Hematopoietic multipotent progenitor cell (in vitro differentiated cells): ENCODE results near the gene GAPT. TPM values are rescaled to one million over a fixed set of nuclear protein-coding genes. Genes with fewer than 3 reads are reported as not detected.

Experiments
- DNase-seq, 3 donors: peaks; one replicate each; pipeline ENCODE4 v3.0.0-alpha.2; 2011 to 2015; ENCODE audit warnings: low read depth in 2 of 3, low spot score in 2 of 3
- total RNA-seq: library from RNA; depleted of rRNA; stranded (reverse); fragments of >200 nt; gene quantifications from one replicate; pipeline ENCODE4 v1.2.3, GENCODE V29; 2012

GAPT gene
- total RNA-seq, 1 donor = 24.5 TPM

DNA sequence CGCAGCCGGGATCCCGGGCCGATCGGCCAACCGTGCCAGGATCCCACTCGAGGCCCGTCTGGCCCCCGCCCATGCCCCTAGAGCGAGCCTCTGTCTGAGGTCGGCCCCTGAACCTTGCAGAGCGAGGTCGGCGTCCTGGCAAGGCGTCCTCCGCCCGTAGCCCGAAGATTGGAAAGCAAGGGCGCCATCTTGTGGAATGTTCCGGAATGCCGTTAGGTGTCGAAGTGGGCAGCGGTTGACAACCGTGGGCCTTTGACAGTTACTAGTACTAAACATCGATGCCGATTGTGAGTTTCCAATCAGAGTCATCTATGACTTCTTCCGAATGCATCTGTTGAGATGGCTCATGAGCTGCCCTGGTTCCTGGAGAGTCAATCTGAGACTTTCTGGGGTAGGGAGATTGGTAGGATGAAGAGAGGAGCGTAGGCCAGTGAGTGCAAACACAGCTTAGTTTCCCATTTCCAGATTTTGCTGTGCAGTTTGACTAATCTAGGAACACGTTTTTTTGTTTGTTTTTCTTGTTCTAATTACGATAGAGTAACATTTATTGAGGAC is 30.4 kb upstream of the GAPT start:
- peak; percentile 83 to 94 (median 85) for DNase-seq

DNA sequence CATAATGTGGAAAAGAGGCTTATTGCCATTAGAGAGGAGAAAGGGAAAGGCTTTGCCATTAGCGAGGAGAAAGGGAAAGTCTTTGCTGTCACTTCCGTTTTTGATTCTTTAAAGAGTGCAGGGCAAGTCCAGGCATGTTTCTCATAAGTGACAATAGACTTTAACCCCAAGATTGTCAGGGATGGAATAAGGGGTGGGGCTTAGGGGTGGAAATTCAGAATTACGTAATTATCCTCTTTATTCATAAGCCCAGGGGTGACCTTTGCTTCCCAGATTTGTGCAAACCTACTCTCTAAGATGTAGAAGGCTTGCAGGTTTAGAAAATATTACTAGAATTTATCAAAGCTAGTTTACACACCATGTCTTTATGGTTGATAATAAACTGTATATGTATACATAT is 29.1 kb upstream of the GAPT start:
- DNase-seq = no peak

DNA sequence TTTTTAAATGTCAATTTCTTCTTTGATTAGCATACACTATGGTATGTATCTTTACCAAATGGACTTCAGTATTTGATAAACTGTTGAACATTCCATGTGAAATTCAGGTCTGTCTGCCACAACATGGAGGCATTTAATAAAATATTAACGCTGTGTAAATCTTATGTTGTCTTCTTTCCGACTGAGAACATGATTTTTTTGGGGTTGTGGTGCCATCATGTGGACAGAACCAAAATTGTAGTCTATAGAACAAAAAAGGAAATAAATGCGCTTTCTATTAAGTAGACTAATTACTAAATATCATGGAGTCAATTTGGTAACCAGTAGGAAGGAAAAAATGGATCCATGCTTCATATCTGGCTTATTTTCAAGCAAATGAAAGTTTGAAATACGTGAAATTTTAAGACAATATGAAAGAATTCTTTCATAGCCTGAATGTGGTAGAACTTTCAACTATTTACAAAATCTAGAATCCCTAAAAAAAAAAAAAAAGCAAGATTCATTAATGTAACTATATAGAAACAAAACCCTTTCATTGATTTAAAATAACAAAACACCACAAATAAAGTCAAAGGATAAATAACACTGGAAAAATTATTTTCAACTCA is 28.5 kb upstream of the GAPT start:
- peak; percentile 17 to 86 (median 60) for DNase-seq

DNA sequence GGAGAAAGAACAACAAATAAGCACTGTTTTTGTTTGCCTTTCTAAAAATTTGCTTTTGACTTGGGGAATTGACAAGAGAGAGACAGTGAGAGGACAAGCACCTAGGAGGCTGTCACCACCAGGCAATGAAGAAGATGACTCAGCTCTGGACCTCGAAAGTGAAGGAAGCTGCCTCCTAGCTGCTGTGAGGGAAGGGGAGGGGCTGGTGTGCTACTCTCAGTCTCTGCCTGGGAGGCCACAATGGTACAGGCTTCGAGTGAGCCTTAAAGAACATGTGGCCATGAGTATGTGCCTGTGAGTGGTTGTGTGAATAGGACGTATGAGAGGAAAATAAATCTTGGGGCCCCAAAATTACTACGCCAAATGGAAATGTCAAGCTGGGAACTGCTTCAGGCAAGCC is 24.3 kb upstream of the GAPT start:
- DNase-seq = peak in 2 of 3 donors; percentile 37 to 70

DNA sequence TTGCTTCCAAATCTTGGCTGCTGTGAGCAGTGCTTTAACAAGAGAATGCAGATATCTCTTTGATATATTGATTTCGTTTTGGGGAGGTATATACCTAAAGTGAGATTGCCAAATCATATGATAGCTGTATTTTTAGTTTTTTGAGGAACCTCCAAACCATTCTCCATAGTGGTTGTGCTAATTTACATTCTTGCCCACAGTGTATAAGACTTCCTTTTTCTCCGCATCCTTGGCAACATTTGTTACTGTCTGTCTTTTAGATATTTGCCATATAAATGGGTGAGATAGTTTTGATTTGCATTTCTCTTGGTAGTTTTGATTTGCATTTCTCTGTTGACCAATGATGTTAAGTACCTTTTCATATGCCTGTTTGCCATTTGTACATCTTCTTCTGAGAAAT is 21.3 kb upstream of the GAPT start:
- peak in 1 of 3 donors; percentile 51 for DNase-seq

DNA sequence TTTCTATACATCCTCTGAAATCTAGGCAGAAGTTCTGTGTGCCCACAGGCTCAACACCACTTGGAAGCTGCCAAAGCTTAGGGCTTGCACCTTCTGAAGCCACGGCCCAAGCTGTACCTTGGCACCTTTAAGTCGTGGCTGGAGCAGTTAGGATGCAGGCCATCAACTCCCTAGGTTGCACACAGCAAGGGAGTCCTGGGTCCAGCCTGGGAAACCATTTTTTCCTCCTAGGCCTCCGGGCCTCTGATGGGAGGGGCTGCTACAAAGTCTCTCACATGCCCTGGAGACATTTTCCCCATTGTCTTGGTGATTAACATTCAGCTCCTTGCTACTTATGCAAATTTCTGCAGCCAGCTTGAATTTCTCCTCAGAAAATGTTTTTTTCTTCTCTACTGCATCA is 15.8 kb upstream of the GAPT start:
- no peak for DNase-seq

DNA sequence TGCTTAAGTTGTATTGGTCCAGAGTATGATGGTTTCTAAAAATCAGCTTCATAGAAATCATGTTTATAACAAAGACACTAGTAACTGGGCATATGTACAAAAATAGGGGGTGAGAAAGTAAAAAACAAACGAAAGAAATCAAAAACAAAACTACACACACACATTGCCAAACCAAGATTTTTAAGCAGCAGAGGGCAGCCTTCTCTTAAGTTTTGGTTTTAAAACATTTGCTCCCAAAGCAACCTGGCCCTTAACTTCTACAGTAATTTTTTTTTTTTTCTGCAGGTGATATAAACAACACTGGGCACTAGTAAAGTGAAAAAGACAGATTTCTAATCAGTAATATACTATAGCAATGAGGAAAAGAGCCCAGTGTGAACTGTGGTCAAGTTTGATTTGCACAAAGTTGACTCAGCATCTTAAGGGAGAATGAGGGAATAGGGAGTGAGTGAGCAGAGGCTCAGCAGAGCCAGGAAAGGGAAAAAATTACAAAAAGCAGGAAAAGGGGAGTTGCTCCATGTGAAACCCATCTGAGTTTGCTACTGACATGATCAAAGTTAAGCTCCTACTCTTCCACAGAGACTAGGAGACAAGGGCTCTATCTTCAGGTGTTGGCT is 13.4 kb upstream of the GAPT start:
- DNase-seq = peak in 1 of 3 donors; percentile 65

DNA sequence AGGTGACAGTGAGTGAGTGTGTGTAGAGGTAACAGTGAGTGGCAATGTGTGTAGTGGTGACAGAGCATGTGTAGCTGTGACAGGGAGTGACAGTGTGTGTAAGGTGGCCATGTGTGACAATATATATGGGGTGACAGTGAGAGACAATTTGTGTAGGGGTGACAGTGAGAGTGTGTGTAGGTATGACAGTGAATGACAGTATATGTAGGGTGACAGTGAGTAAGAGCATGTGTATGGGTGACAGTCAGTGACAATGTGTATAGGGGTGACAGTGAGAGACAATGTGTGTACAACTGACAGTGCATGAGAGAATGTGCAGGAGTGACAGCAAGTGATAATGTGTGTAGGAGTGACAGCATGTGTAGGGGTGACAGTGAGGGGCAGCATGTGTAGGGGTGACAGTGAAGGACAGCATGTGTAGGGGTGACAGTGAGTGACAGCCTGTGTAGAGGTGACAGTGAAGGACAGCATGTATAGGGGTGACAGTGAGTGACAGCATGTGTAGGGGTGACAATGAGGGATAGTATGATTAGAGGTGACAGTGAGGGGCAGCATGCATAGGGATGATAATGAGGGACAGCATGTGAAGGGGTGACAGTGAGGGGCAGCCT is 10.1 kb upstream of the GAPT start:
- no peak for DNase-seq

DNA sequence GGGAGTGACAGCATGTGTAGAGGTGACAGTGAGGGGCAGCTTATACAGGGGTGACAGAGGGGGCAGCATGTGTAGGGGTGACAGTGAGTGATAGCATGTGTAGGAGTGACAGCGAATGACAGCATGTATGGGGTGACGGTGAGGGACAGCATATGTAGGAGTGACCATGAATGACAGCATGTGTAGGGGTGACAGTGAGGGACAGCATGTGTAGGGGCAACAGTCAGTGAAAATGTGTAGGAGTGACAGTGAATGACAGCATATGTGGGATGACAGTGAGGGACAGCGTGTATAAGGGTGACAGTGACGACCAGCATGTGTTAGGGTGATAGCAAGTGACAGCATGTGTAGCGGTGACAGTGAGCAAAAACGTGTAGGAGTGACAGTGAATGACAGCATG is 9.4 kb upstream of the GAPT start:
- no peak for DNase-seq

DNA sequence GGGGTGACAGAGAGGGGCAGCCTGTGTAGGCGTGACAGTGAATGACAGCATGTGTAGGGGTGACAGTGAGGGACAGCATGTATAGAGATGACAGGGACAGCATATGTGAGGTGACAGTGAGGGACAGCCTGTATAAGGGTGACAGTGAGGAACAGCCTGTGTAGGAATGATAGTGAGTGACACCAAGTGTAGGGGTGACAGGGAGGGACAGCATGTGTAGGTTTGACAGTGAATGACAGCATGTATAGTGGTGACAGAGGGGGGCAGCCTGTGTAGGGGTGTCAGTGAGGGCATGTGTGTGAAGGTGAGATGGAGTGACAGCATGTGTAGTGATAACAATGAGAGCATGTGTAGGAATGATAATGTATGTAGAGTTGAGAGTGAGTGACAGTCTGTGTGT is 8.7 kb upstream of the GAPT start:
- no peak for DNase-seq

DNA sequence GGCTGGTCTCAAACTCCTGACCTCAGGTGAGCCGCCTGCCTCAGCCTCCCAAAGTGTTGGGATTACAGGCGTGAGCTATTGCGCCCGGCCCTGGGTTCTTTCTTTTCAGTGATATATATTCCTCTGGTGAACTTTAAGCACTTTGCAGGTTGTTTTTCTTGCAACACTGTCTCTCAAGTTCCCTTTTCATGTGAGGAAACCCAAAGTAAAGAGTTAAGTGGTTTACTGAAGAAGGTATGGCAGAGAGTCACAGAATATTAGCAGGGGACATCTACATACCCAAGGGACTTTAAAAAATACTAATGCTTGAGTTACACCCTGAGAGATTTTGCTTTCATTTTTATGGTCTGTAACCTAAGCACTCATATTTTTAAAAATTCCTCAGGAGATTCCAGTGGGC is 6.7 kb upstream of the GAPT start:
- DNase-seq = no peak

DNA sequence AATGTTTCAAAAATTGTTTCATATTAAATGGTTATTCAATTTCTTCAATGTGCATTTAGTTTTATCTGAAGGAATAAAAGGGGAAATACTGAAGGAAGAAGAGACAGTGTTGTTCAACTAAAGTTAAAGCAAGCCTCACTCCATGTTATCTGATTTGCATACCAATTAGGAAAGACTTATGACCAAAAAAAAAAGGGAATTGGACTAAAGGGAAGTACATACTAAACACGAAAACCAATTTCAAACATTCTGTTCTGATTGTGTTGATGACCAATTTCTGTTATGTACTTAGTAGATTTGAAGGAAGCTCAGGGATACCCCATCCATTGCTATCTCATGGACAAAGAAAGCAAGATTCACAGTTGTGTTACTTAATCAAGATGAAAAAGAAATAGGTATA is 4.9 kb upstream of the GAPT start:
- DNase-seq = no peak

DNA sequence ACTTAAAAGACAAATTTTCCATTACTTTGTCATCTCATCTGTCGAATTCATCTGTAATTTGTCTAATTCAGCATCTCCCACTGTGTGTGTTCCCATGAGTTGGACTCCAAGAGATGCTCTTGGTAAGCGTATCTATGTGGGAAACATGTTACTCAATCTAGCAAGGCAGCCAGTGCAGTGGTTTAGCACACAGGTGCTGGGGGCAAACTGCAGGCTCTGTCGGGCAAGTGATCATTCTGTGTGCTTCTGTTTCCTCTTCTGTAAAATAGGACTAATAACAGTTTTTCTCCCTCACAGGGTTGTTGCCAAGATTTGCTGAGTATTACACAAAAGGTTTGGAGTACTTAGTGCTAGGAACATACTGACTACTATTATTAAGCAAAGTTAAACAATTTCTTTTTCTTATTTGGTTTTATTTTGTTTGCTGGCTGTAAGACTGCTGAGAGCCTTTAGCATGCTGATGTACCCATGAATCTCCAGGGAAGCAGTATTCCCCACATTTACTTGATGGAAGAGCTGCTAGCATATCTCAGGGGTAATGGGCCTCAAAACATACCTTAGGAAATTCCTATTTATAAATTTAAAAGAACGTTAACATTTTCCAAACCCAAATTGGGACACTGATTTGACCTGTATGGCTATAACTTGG is 709 bp upstream of the GAPT start:
- peak in 1 of 3 donors; percentile 62 for DNase-seq

DNA sequence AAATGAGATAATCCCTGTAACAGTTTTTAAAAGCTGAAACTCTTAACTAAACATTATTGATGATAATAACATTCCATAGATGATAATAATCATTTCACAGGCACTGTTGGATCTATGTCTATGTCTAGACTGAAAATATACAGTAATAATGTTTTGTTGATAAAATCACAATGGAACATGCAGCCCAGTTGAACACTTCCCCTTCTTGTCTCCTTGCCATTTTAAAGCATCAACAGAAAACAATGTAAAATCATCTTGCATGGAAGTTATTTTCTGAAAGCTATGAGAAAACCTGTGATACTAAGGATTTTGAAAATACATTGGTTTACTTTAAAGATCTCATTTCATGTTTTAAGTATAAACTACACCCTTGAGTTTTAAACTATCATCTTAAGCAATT is 1.9 kb downstream of the GAPT start:
- DNase-seq = peak in 1 of 3 donors; percentile 56

DNA sequence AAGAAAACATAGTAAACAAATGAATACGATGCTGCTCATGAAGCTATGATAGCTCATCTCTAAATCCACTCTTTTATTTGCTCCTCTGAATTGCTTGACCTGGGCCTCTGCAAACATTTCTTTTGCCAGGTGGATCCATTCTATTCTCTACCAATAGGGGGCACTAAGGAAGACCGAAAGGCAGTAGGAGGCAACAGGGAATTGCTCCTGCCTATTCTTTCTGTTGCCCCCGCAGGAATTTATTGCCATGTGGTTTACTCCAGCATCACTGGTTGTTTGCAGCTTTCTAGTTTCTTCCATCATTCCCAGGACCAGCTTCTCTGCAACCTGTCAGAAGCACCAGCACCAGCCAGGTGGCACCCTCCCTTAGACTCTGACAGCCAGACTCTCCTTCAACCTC is 5.3 kb downstream of the GAPT start:
- no peak for DNase-seq

DNA sequence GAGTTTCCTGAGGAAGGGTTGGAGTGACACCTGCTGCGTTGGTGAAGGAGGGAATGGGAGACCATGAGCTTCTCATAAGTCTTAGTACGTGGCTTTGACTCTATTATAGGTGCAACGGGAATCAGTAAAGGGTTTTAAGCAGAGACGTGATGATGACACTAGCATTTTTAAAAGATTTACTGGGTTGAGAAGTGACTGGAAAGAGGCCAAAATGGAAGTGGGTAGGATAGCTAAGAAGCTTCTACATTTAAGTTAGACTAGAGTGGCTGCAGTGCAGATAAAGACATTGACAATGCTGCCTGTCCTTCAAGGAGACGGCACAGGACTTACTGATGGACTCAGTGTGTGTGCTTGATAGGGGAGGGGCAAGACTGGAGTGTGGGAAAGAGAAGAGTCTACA is 6.2 kb downstream of the GAPT start:
- DNase-seq = peak in 1 of 3 donors; percentile 61

DNA sequence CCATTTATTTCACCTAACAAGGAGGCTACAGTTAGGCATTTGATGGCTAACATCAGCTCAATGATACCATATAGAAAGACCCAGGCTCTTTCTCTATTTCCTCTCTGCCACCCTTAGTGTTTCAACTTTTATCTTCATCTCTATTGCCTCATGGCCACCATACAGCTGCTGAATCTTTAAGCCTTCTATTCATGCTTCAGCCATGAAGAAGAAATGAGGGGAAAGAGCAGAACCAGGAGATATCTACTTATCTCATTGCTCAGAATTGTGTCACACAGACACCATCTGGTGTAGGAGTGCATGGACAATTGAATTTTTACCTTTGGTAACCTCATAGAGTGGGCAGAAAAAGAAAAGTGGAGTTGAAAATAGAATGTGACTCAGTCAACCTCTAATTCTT is 6.7 kb downstream of the GAPT start:
- DNase-seq = no peak

DNA sequence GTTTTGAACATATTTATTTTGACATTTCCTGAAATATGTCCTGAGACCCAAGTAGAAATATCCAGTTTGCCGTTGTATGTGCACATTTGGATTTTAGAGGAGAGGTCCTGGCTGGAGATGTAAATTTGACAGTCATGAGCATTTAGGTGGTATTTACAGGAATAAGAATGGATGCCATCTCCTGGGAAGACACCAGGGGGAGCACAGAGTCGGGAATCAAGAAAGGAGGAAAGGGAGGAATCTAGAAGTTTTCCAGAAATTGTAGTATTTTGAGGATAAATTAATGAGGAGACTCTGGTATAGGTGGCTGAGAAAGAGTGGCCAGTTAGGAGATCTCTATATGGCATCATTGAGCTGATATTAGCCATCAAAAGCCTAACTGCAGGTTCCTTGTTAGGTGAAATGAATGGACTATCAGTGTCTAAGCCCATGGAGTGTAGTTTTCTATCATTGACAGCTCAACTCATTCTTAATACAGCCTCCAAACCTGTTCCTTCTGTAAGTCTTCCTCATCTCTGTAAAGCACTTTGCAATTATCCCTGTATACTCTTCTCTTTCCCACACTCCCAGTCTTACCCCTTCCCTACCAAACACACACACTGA is 7.2 kb downstream of the GAPT start:
- DNase-seq = no peak

DNA sequence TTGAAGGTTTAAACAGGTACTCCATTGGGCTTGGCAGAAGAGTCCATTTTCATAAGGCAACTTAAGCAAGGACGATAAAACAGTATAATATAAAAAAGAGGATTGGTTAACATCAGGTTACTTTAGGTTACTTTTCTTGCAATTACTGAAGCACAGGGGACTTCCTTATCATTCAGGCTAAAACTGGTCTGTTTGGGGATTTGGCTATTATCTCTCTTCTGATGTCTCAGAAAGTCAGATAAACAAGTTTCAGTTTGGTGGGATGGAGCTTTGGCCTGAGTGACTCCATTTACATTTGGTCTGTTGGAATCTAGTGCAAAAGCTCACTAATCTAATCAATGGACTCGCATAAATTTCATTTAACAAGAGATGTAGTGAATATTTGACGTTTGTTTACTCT is 8.0 kb downstream of the GAPT start:
- no peak for DNase-seq

DNA sequence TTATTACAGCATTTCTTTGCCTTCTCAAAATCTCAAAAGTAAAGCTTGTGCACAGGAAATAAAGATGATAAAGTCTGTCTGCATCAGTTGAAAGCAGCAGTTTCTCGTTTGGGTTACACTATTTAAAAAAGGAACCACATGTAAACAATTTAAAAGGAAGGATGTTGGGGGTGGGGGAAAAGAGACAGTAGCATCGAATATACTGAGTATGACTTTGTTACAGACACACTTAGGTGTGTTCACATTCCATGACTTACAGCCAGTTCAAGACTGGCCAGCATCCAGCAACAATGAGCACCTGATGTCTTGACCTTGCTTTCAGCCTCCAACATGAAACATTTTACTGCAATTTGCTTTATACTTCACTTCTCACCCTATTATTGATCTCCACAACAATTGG is 8.7 kb downstream of the GAPT start:
- peak in 1 of 3 donors; percentile 70 for DNase-seq

DNA sequence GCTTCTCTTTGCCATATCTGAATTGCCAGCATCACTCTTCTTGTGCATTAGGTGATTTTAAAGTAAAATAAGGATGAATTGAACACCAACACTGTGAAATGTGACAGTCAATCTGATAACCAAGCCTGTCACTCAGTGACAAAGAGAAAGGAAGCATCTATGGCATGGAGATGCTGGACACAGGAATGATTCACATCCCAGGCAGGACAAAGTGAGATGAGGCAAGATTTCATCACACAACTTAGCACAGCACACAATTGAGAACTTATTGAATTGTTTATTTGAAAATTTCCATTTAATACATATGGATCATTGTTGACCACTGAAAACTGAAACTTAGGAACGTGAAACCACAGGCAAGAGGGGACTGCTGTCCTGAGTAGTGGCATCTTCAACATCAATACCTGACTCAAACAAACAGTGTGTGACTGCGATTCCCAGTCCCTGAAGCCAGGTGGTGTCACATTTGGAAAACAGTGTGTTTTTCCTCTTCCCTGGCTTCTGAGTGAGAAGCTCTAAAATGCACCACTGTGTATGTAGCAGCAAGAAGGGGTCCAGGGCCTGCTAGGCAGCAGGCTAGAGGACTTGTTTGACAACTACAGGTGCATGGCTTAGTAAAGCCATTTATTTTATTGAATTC is 10.7 kb downstream of the GAPT start:
- DNase-seq = no peak
